Dermis lymphatic vessel endothelial cell (primary cell): ENCODE measurements around the gene FAM228A. TPM values are rescaled to one million over a fixed set of nuclear protein-coding genes. Genes with fewer than 3 reads are reported as not detected.

Experiments
- total RNA-seq: library from RNA; depleted of rRNA; stranded (reverse); fragments of >200 nt; gene quantifications from 2 replicates; pipeline ENCODE4 v1.2.1, GENCODE V29; 2014

Gene FAM228A
- 0.09 and 0.43 TPM in 2 replicates for total RNA-seq

DNA sequence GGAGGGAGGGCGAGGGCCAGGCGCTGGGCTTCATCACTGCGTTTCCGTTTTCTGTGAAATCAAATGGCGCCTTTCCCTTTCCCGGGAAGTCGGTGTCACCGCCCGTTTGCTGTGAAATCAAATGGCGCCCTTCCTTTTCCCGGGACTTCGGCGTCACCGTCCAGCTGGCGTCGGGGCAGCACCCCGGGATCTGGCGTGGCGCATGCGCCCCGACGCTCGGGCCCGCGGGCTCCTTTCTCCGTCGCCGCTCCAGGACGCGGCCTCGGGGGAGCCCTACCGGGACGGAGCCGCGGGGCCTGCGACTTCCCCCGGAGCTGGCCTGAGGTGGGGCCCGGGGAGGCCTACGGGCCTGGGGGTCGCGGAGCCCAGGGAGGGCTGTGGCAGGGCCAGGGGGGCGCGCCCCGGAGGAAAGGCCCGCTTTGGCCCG, at the start of gene FAM228A:
Gene FAM228A, plus strand, starts transcription at position 203 of the 427 bp plus-strand sequence. CDS start 428 bp downstream, outside the sequence.

Other genes starting within 250 kb of the FAM228A start
- 11.1 and 16.7 TPM in 2 replicates for gene ATAD2B, start 247.9 kb upstream of the FAM228A start, total RNA-seq
- gene UBXN2A, start 234.6 kb upstream of the FAM228A start, total RNA-seq, result 10.6 and 11.5 TPM in 2 replicates
- gene MFSD2B, start 165.0 kb upstream of the FAM228A start, total RNA-seq, result under 0.01 and 0.09 TPM in 2 replicates
- 6.3 and 10.1 TPM in 2 replicates for gene WDCP, start 127.7 kb upstream of the FAM228A start, total RNA-seq
- 8.7 and 10.5 TPM in 2 replicates for gene FKBP1B, start 125.3 kb upstream of the FAM228A start, total RNA-seq
- gene SF3B6, start 98.7 kb upstream of the FAM228A start, total RNA-seq, result 115 and 132 TPM in 2 replicates
- gene TP53I3, start 90.2 kb upstream of the FAM228A start, total RNA-seq, result 40.9 and 46.1 TPM in 2 replicates
- 0.17 and 0.76 TPM in 2 replicates for gene PFN4, start 51.7 kb upstream of the FAM228A start, total RNA-seq
- 7.3 and 7.4 TPM in 2 replicates for gene FAM228B, start 51.6 kb upstream of the FAM228A start, total RNA-seq
- 40.9 and 49.3 TPM in 2 replicates for gene ITSN2, start 185.5 kb downstream of the FAM228A start, total RNA-seq